ENCODE results near the gene SGTB. TPM values are rescaled to one million over a fixed set of nuclear protein-coding genes. Genes with fewer than 3 reads are reported as not detected.

Gene SGTB
- total and polyA plus RNA-seq, 2 experiments from 2014 or later: 8.0 to 12.5 TPM

DNA sequence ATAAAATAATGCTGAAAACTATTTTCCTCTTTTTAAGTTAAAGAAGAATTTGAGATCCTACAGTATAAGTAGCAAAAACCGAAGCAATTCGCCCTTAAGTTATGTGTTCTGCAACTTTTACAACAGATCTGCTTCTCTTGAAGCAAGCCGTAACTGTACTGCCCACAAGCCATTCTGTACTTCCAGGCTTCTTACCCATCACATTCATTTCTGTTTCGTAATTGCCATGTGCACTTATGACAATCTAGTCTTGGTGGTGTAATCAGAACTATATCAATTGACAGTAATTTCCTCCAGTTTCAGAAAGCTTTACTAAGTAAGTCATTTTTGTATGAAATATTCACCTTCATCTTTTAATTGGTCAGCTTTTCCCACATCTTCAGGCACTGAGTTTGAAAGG lies 13.8 kb downstream of the SGTB start (continued):
- no peak for TF ChIP-seq JUNB (IDR thresholded peaks at IDR 0.05; ENCODE audit: unreplicated experiment)
- TF ChIP-seq, protein P1, sequence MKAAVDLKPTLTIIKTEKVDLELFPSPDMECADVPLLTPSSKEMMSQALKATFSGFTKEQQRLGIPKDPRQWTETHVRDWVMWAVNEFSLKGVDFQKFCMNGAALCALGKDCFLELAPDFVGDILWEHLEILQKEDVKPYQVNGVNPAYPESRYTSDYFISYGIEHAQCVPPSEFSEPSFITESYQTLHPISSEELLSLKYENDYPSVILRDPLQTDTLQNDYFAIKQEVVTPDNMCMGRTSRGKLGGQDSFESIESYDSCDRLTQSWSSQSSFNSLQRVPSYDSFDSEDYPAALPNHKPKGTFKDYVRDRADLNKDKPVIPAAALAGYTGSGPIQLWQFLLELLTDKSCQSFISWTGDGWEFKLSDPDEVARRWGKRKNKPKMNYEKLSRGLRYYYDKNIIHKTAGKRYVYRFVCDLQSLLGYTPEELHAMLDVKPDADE (IDR thresholded peaks at IDR 0.05): no peak
- TF ChIP-seq NANOG (IDR thresholded peaks at IDR 0.05; ENCODE audit: borderline replicate concordance): no peak

DNA sequence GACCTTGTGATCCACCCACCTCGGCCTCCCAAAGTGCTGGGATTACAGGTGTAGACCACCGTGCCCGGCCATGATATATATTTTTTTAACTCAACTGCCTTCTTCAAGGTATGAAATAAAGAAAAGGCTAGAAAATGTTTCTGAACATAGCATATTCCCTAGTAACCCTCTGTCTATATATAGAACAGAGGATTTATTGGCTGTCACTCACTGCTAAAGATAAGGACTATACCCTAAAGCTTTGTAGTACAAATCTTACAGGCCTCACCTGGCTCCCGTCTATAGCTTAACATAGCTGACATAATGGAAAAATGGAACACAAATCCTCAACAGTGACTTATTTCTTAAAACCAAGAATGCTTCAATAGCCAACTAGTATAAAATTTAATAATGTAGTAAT lies 14.2 kb downstream of the SGTB start:
- H3K4me1 ChIP-seq (ENCODE audit: insufficient read depth): no peaks in the 10 kb centered on the region
- H3K27me3 Mint-ChIP-seq (ENCODE audit: insufficient read depth, low read depth, poor library complexity): no peaks in the 10 kb centered on the region
- no peak overlapping the region for H3K4me3 Mint-ChIP-seq
- ATAC-seq (no peak), DNase-seq (ENCODE audit: low spot score) (no peak)
- no peak overlapping the region for H3K27ac ChIP-seq (ENCODE audit: low read depth)
- H3K9me3 Mint-ChIP-seq: no peaks in the 10 kb centered on the region
- no peak overlapping the region for H2AFZ ChIP-seq
- H3K4me3 ChIP-seq: no peak overlapping the region
- no peaks in the 10 kb centered on the region for H3K4me1 Mint-ChIP-seq
- H3K36me3 ChIP-seq (ENCODE audit: insufficient read depth): peaks cover 4% of the 10 kb centered on the region; the same call in 1 of the 2 replicates
- no peaks in the 10 kb centered on the region for H4K20me1 ChIP-seq (replicated peaks; ENCODE audit: insufficient read depth)
- no peaks in the 10 kb centered on the region for H3K27me3 ChIP-seq (ENCODE audit: insufficient read depth)
- no peaks in the 10 kb centered on the region for H3K9me2 ChIP-seq (ENCODE audit: insufficient read depth)
- no peak overlapping the region for H3K27ac Mint-ChIP-seq
- H3K36me3 Mint-ChIP-seq (ENCODE audit: low read depth): peaks cover 12% of the 10 kb centered on the region; the same call in 2 of the 3 replicates
- H3F3A ChIP-seq (replicated peaks; ENCODE audit: low read depth): no peaks in the 10 kb centered on the region
- no peaks in the 10 kb centered on the region for H3K79me2 ChIP-seq (replicated peaks; ENCODE audit: insufficient read depth)
- H3K4me2 ChIP-seq: no peak overlapping the region
- TF ChIP-seq EZH2phosphoT487 (IDR thresholded peaks at IDR 0.05; ENCODE audit: unreplicated experiment) (no peak), JUNB (IDR thresholded peaks at IDR 0.05; ENCODE audit: unreplicated experiment) (no peak), NANOG (IDR thresholded peaks at IDR 0.05; ENCODE audit: borderline replicate concordance) (no peak), EZH2 (IDR thresholded peaks at IDR 0.05; ENCODE audit: low read depth, unreplicated experiment) (no peak), ZNF331 (CRISPR knock-in tag; IDR thresholded peaks at IDR 0.05; ENCODE audit: low read depth) (no peak), ZNF114 (CRISPR knock-in tag; IDR thresholded peaks at IDR 0.05) (no peak), POLR2AphosphoS5 (IDR thresholded peaks at IDR 0.05; ENCODE audit: low read depth) (no peak)
- TF ChIP-seq, protein P1 (IDR thresholded peaks at IDR 0.05): no peak
- TF ChIP-seq, protein P2, sequence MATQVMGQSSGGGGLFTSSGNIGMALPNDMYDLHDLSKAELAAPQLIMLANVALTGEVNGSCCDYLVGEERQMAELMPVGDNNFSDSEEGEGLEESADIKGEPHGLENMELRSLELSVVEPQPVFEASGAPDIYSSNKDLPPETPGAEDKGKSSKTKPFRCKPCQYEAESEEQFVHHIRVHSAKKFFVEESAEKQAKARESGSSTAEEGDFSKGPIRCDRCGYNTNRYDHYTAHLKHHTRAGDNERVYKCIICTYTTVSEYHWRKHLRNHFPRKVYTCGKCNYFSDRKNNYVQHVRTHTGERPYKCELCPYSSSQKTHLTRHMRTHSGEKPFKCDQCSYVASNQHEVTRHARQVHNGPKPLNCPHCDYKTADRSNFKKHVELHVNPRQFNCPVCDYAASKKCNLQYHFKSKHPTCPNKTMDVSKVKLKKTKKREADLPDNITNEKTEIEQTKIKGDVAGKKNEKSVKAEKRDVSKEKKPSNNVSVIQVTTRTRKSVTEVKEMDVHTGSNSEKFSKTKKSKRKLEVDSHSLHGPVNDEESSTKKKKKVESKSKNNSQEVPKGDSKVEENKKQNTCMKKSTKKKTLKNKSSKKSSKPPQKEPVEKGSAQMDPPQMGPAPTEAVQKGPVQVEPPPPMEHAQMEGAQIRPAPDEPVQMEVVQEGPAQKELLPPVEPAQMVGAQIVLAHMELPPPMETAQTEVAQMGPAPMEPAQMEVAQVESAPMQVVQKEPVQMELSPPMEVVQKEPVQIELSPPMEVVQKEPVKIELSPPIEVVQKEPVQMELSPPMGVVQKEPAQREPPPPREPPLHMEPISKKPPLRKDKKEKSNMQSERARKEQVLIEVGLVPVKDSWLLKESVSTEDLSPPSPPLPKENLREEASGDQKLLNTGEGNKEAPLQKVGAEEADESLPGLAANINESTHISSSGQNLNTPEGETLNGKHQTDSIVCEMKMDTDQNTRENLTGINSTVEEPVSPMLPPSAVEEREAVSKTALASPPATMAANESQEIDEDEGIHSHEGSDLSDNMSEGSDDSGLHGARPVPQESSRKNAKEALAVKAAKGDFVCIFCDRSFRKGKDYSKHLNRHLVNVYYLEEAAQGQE (IDR thresholded peaks at IDR 0.05; ENCODE audit: unreplicated experiment): no peak
- TF ChIP-seq, protein P3, sequence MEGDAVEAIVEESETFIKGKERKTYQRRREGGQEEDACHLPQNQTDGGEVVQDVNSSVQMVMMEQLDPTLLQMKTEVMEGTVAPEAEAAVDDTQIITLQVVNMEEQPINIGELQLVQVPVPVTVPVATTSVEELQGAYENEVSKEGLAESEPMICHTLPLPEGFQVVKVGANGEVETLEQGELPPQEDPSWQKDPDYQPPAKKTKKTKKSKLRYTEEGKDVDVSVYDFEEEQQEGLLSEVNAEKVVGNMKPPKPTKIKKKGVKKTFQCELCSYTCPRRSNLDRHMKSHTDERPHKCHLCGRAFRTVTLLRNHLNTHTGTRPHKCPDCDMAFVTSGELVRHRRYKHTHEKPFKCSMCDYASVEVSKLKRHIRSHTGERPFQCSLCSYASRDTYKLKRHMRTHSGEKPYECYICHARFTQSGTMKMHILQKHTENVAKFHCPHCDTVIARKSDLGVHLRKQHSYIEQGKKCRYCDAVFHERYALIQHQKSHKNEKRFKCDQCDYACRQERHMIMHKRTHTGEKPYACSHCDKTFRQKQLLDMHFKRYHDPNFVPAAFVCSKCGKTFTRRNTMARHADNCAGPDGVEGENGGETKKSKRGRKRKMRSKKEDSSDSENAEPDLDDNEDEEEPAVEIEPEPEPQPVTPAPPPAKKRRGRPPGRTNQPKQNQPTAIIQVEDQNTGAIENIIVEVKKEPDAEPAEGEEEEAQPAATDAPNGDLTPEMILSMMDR (conservative IDR thresholded peaks at IDR 0.05; ENCODE audit: low read depth in 2 of 2): no peak
- TF ChIP-seq, protein P4, sequence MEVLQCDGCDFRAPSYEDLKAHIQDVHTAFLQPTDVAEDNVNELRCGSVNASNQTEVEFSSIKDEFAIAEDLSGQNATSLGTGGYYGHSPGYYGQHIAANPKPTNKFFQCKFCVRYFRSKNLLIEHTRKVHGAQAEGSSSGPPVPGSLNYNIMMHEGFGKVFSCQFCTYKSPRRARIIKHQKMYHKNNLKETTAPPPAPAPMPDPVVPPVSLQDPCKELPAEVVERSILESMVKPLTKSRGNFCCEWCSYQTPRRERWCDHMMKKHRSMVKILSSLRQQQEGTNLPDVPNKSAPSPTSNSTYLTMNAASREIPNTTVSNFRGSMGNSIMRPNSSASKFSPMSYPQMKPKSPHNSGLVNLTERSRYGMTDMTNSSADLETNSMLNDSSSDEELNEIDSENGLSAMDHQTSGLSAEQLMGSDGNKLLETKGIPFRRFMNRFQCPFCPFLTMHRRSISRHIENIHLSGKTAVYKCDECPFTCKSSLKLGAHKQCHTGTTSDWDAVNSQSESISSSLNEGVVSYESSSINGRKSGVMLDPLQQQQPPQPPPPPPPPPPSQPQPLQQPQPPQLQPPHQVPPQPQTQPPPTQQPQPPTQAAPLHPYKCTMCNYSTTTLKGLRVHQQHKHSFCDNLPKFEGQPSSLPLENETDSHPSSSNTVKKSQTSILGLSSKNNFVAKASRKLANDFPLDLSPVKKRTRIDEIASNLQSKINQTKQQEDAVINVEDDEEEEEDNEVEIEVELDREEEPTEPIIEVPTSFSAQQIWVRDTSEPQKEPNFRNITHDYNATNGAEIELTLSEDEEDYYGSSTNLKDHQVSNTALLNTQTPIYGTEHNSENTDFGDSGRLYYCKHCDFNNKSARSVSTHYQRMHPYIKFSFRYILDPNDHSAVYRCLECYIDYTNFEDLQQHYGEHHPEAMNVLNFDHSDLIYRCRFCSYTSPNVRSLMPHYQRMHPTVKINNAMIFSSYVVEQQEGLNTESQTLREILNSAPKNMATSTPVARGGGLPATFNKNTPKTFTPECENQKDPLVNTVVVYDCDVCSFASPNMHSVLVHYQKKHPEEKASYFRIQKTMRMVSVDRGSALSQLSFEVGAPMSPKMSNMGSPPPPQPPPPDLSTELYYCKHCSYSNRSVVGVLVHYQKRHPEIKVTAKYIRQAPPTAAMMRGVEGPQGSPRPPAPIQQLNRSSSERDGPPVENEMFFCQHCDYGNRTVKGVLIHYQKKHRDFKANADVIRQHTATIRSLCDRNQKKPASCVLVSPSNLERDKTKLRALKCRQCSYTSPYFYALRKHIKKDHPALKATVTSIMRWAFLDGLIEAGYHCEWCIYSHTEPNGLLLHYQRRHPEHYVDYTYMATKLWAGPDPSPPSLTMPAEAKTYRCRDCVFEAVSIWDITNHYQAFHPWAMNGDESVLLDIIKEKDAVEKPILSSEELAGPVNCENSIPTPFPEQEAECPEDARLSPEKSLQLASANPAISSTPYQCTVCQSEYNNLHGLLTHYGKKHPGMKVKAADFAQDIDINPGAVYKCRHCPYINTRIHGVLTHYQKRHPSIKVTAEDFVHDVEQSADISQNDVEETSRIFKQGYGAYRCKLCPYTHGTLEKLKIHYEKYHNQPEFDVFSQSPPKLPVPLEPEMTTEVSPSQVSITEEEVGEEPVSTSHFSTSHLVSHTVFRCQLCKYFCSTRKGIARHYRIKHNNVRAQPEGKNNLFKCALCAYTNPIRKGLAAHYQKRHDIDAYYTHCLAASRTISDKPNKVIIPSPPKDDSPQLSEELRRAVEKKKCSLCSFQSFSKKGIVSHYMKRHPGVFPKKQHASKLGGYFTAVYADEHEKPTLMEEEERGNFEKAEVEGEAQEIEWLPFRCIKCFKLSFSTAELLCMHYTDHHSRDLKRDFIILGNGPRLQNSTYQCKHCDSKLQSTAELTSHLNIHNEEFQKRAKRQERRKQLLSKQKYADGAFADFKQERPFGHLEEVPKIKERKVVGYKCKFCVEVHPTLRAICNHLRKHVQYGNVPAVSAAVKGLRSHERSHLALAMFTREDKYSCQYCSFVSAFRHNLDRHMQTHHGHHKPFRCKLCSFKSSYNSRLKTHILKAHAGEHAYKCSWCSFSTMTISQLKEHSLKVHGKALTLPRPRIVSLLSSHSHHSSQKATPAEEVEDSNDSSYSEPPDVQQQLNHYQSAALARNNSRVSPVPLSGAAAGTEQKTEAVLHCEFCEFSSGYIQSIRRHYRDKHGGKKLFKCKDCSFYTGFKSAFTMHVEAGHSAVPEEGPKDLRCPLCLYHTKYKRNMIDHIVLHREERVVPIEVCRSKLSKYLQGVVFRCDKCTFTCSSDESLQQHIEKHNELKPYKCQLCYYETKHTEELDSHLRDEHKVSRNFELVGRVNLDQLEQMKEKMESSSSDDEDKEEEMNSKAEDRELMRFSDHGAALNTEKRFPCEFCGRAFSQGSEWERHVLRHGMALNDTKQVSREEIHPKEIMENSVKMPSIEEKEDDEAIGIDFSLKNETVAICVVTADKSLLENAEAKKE (CRISPR knock-in tag; IDR thresholded peaks at IDR 0.05): no peak

All from GM23338 (cell line).